H1 (cell line): ENCODE measurements around the gene GMCL2. TPM values are rescaled to one million over a fixed set of nuclear protein-coding genes. Genes with fewer than 3 reads are reported as not detected.
A peak's percentile ranks its signal among the peaks of the same experiment; 100 is the strongest.

ENCODE experiments used
- CTCF ChIA-PET: fragments of 300-600 bp; sonication (Branson Sonifier 250); formaldehyde crosslinking; loops from one replicate; lab custom pipeline; 2021; ENCODE audit not compliant: partially characterized antibody; lab: Charles Lee
- POLR2A ChIA-PET: fragments of 300-600 bp; sonication (Branson Sonifier 250); formaldehyde crosslinking; loops from one replicate; lab custom pipeline; 2021; ENCODE audit warnings: inconsistent platforms; ENCODE audit not compliant: partially characterized antibody; lab: Charles Lee
- DNase-seq, 2 experiments: peaks; one replicate each; pipeline versions ENCODE4 v3.0.0 to v3.0.0-alpha.2; 2010 to 2022; ENCODE audit warnings: low spot score in 2 of 2, low read depth in 1 of 2, mixed read lengths in 1 of 2
- FAIRE-seq: peaks from 2 replicates; lab custom pipeline; 2011; peaks lifted over from hg19 to GRCh38; lab: Jason Lieb, UNC
- H2AFZ ChIP-seq: 2 replicates; pipeline ENCODE4 v1.8.1; 2012; ENCODE audit warnings: low read length, inconsistent platforms
- H2AK5ac ChIP-seq: 2 replicates; pipeline ENCODE4 v1.6.1; 2013; ENCODE audit warnings: low read depth, low read length
- H2BK120ac ChIP-seq: replicated peaks from 2 replicates; pipeline ENCODE3; 2013; ENCODE audit warnings: low read depth, low read length, inconsistent platforms
- H2BK12ac ChIP-seq: 2 replicates; pipeline ENCODE4 v1.6.1; 2013; ENCODE audit warnings: low read depth, low read length
- H2BK15ac ChIP-seq: 2 replicates; pipeline ENCODE4 v1.6.1; 2013; ENCODE audit warnings: low read length
- H2BK20ac ChIP-seq: 2 replicates; pipeline ENCODE4 v1.6.1; 2013; ENCODE audit warnings: low read length
- H2BK5ac ChIP-seq: 2 replicates; pipeline ENCODE4 v1.6.1; 2013; ENCODE audit warnings: low read depth, low read length
- H3K14ac ChIP-seq: 2 replicates; pipeline ENCODE4 v1.6.1; 2013; ENCODE audit warnings: inconsistent platforms; ENCODE audit not compliant: insufficient read length
- H3K18ac ChIP-seq: 2 replicates; pipeline ENCODE4 v1.6.1; 2013; ENCODE audit warnings: low read length; ENCODE audit errors: extremely low read depth
- H3K23ac ChIP-seq: 2 replicates; pipeline ENCODE4 v1.6.1; 2013; ENCODE audit warnings: inconsistent platforms; ENCODE audit not compliant: insufficient read length
- H3K23me2 ChIP-seq: 2 replicates; pipeline ENCODE4 v1.6.1; 2013; ENCODE audit warnings: low read depth, low read length
- H3K27ac ChIP-seq: 2 replicates; pipeline ENCODE4 v1.6.1; 2011; ENCODE audit warnings: low read depth, low read length, inconsistent platforms
- H3K27me3 ChIP-seq, 4 experiments: replicated peaks in 1 of 4; 1 replicate in 1 of 4; 2 replicates in 3 of 4; pipeline versions ENCODE4 v1.6.1 to v1.8.1; 2011 to 2013; ENCODE audit warnings: low read length in 3 of 4, mild to moderate bottlenecking in 3 of 4, inconsistent platforms in 2 of 4, mixed read lengths in 2 of 4, moderate library complexity in 1 of 4; ENCODE audit not compliant: control insufficient read depth in 3 of 4, insufficient read depth in 3 of 4; ENCODE audit errors: extremely low read depth in 1 of 4
- H3K36me3 ChIP-seq, 4 experiments: 2 replicates each; pipeline versions ENCODE4 v1.6.1 to v1.8.1; 2011 to 2013; ENCODE audit warnings: mild to moderate bottlenecking in 4 of 4, low read length in 3 of 4, moderate library complexity in 2 of 4, control low read depth in 1 of 4, inconsistent platforms in 1 of 4; ENCODE audit not compliant: insufficient read depth in 4 of 4, control insufficient read depth in 2 of 4
- H3K4ac ChIP-seq: replicated peaks from 2 replicates; pipeline ENCODE3; 2013; ENCODE audit warnings: low read length, low read depth, mixed read lengths, inconsistent platforms; ENCODE audit not compliant: insufficient read length
- H3K4me1 ChIP-seq, 4 experiments: replicated peaks in 1 of 4; 1 replicate in 1 of 4; 2 replicates in 3 of 4; pipeline versions ENCODE4 v1.6.1 to v1.8.1; 2011 to 2013; ENCODE audit warnings: low read length in 3 of 4, inconsistent platforms in 2 of 4, mixed read lengths in 1 of 4; ENCODE audit not compliant: insufficient read depth in 4 of 4, control insufficient read depth in 3 of 4
- H3K4me2 ChIP-seq, 2 experiments: 2 replicates each; pipeline versions ENCODE4 v1.6.1 to v1.8.1; 2011 to 2013; ENCODE audit warnings: low read depth in 2 of 2, low read length in 2 of 2, control low read depth in 1 of 2, inconsistent platforms in 1 of 2, mild to moderate bottlenecking in 1 of 2; ENCODE audit not compliant: insufficient read depth in 1 of 2
- H3K4me3 ChIP-seq, 4 experiments: fragments of 200-600, 300-600 bp in 1 of 4; sonication (generic), shearing (Covaris generic), sonication (Bioruptor Twin) in 1 of 4; 2 replicates each; pipeline versions ENCODE4 v1.5.1 to v1.8.1; 2011 to 2016; ENCODE audit warnings: low read length in 4 of 4, low read depth in 3 of 4, control low read depth in 2 of 4, inconsistent platforms in 2 of 4, mild to moderate bottlenecking in 2 of 4, mixed read lengths in 1 of 4, moderate library complexity in 1 of 4; ENCODE audit not compliant: insufficient read depth in 2 of 4; ENCODE audit errors: extremely low read depth in 1 of 4
- H3K56ac ChIP-seq: replicated peaks from 2 replicates; pipeline ENCODE3; 2013; ENCODE audit warnings: low read depth, mild to moderate bottlenecking, mixed read lengths, low read length, inconsistent platforms; ENCODE audit not compliant: insufficient read length
- H3K79me1 ChIP-seq: 2 replicates; pipeline ENCODE4 v1.6.1; 2013; ENCODE audit warnings: low read depth, low read length, control low read depth
- H3K79me2 ChIP-seq, 2 experiments: 2 replicates each; pipeline versions ENCODE4 v1.6.1 to v1.8.1; 2012 to 2013; ENCODE audit warnings: low read length in 2 of 2, mild to moderate bottlenecking in 2 of 2, inconsistent platforms in 1 of 2; ENCODE audit not compliant: insufficient read depth in 2 of 2, control insufficient read depth in 1 of 2
- H3K9ac ChIP-seq, 4 experiments: replicated peaks in 1 of 4; 1 replicate in 1 of 4; 2 replicates in 3 of 4; pipeline versions ENCODE4 v1.6.1 to v1.8.1; 2011 to 2013; ENCODE audit warnings: low read depth in 3 of 4, low read length in 3 of 4, control low read depth in 2 of 4, mild to moderate bottlenecking in 2 of 4, moderate library complexity in 2 of 4, inconsistent platforms in 1 of 4; ENCODE audit errors: extremely low read depth in 1 of 4
- H3K9me3 ChIP-seq, 2 experiments: 2 replicates each; pipeline versions ENCODE4 v1.6.1 to v1.8.1; 2012 to 2013; ENCODE audit warnings: mild to moderate bottlenecking in 2 of 2, moderate library complexity in 2 of 2, control low read depth in 1 of 2, inconsistent platforms in 1 of 2, low read depth in 1 of 2, low read length in 1 of 2, mixed read lengths in 1 of 2; ENCODE audit not compliant: insufficient read depth in 2 of 2
- H4K20me1 ChIP-seq, 2 experiments: replicated peaks in 1 of 2; 2 replicates each; pipeline versions ENCODE3 to v1.8.1; 2011 to 2013; ENCODE audit warnings: inconsistent platforms in 2 of 2, low read length in 2 of 2, mild to moderate bottlenecking in 1 of 2; ENCODE audit not compliant: insufficient read depth in 2 of 2, control insufficient read depth in 1 of 2
- H4K5ac ChIP-seq: 2 replicates; pipeline ENCODE4 v1.6.1; 2013; ENCODE audit warnings: low read length, low read depth, mixed read lengths, inconsistent platforms; ENCODE audit not compliant: insufficient read length
- H4K8ac ChIP-seq: 2 replicates; pipeline ENCODE4 v1.8.0; 2013; ENCODE audit warnings: mild to moderate bottlenecking, moderate library complexity, low read length, inconsistent platforms; ENCODE audit not compliant: insufficient read depth; ENCODE audit errors: extremely low read depth
- H4K91ac ChIP-seq: replicated peaks from 2 replicates; pipeline ENCODE3; 2013; ENCODE audit warnings: low read length, mixed read lengths, inconsistent platforms; ENCODE audit not compliant: insufficient read length
- CBX5 ChIP-seq: fragments of 300-800, 300-1000 bp; sonication (generic); IDR thresholded peaks from 2 replicates; pipeline ENCODE4 v1.7.1; 2016; ENCODE audit warnings: antibody characterized with exemption, low read length, low read depth
- POLR2A ChIP-seq, 2 experiments: IDR thresholded peaks; 1 replicate in 1 of 2; 2 replicates in 1 of 2; pipeline ENCODE4 v1.6.1; 2011; ENCODE audit warnings: low read depth in 2 of 2, low read length in 2 of 2, mild to moderate bottlenecking in 2 of 2; ENCODE audit errors: control extremely low read depth in 1 of 2
- POLR2AphosphoS5 ChIP-seq: IDR thresholded peaks from 2 replicates; pipeline ENCODE4 v1.6.1; 2011; ENCODE audit warnings: low read depth, low read length
- RAD21 ChIP-seq, 2 experiments: IDR thresholded peaks in 1 of 2; conservative IDR thresholded peaks in 1 of 2; 2 replicates each; pipeline ENCODE4 v1.6.1; 2011; ENCODE audit warnings: low read depth in 2 of 2, low read length in 2 of 2, improper control_type of control experiment in 1 of 2, inconsistent platforms in 1 of 2, mild to moderate bottlenecking in 1 of 2, moderate library complexity in 1 of 2
- WGBS, 2 experiments: shearing (Covaris generic) in 1 of 2; methylation state at CpG; one replicate each; pipeline versions ENCODE4 v1.1.6 to v1.1.7; 2013 to 2015; ENCODE audit warnings: low lambda C conversion rate in 2 of 2, mixed read lengths in 2 of 2, inconsistent platforms in 1 of 2, low coverage in 1 of 2, missing lambda C conversion rate in 1 of 2; ENCODE audit not compliant: insufficient replicate concordance in 2 of 2, insufficient coverage in 1 of 2, insufficient read length in 1 of 2; ENCODE audit errors: extremely low coverage in 1 of 2, missing lambda C conversion rate in 1 of 2; 5-methylcytosine and 5-hydroxymethylcytosine counted together
- polyA plus RNA-seq, 7 experiments: library from polyadenylated mRNA; depleted of rRNA in 3 of 7; stranded (reverse) in 5 of 7; unstranded in 2 of 7; fragments of >200 nt in 5 of 7; fragments of 200-250 nt in 2 of 7; gene quantifications; 1 replicate in 5 of 7; 2 replicates in 1 of 7; 4 replicates in 1 of 7; pipeline versions ENCODE4 v1.2.1 to v1.2.3, GENCODE V29; 2011 to 2013; ENCODE audit warnings: missing spikeins in 2 of 7, mixed read lengths in 2 of 7
- total RNA-seq: library from RNA; stranded (reverse); fragmentation: NEBNext Ultra II Directional; extraction: Animal tissue kit (Norgen Biotek cat#: 25700); gene quantifications from 2 replicates; pipeline ENCODE4 v1.2.1, GENCODE V29; 2021
- TF ChIP-seq, protein P1 (sequence below), 3 experiments: IDR thresholded peaks; 1 replicate in 2 of 3; 2 replicates in 1 of 3; pipeline versions ENCODE4 v1.5.1 to v1.6.1; 2011; ENCODE audit warnings: low read length in 3 of 3, mild to moderate bottlenecking in 3 of 3, inconsistent platforms in 2 of 3, low read depth in 1 of 3, moderate library complexity in 1 of 3; ENCODE audit not compliant: insufficient read depth in 1 of 3; ENCODE audit errors: control extremely low read depth in 1 of 3

GMCL2 gene
- total and polyA plus RNA-seq, 2 of the 8 experiments (the other 6 are each of a cell fraction or from before 2014, with no cell fraction given) = 0.13 TPM; not detected in 1

DNA sequence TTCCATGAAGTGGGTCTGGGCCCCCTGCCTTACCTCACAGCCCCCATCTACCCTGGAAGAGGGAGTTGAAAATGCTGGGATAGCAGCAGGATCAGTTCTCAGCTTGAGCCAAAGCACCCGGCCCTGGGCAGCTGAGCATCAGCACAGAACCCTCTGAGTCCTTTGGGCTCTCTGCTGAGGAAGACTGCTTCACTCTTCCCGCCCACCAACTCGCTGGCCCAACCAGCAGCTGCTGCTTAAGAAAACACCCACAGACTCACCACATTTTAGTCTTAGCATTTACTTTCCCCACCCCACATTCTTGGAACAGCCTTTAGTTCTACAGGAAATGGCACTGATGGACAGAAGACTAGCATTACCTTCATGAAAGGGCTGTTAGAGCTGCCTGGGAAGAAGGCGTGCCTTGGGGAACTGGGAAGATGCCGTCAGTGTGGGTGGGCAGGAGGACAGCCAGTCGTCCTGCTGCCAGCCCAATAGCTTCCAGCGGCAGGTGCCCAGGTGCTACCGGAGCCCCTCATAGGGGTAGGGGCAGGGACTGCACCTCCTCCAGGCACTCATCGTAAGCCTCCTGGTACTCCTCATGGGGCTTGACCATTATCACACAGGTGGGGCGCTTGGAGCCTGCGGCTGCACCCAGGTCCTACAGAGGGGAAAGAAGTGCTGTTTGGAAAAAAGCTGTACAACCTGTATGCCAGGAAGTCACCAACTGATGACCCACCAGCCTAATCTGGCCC is 37.8 kb downstream of the GMCL2 start:
- no peak overlapping the region for H2BK120ac ChIP-seq
- ChIA-PET POLR2A (interaction anchor here (0.8 to 40.7 kb wide), 20 partner anchors 7 to 74 kb away, joined by 3 to 1250 read pairs (median 6); partner anchors contain the start of genes HNRNPAB, N4BP3 and RMND5B), CTCF (interaction anchor here (0.6 to 24.6 kb wide), 14 partner anchors 8 to 71 kb away, joined by 3 to 515 read pairs (median 6); no protein-coding TSS in a partner anchor)
- peaks cover 44 to 61% (median 49%) of the 10 kb centered on the region in 4 experiments for H3K36me3 ChIP-seq
- no peak overlapping the region for H3K4ac ChIP-seq
- peaks cover 6% of the 10 kb centered on the region; the same call in 1 of the 2 replicates for H3K23me2 ChIP-seq
- H2BK5ac ChIP-seq = no peak overlapping the region
- H2AFZ ChIP-seq = no peak overlapping the region
- H2BK12ac ChIP-seq = no peak overlapping the region
- peaks cover 18% of the 10 kb centered on the region in 2 experiments for H4K20me1 ChIP-seq
- no peak overlapping the region for H4K5ac ChIP-seq
- no peak overlapping the region for H3K14ac ChIP-seq
- FAIRE-seq (no peak), DNase-seq (no peak)
- H3K79me2 ChIP-seq = peaks cover 0 to 12% of the 10 kb centered on the region in 2 experiments; a peak in 2 of 4 replicates
- peaks cover 6% of the 10 kb centered on the region for H3K79me1 ChIP-seq
- no peak overlapping the region for H3K9ac ChIP-seq
- H4K91ac ChIP-seq = no peak overlapping the region
- WGBS, 2 experiments = 90% methylated on average over 11 of the region's 11 CpGs; no CpG with 5 or more reads in 1 of the 2 experiments
- no peak overlapping the region for H3K56ac ChIP-seq
- peaks cover 0 to 4% (median 2%) of the 10 kb centered on the region in 4 experiments; a peak in 5 of 7 replicates for H3K4me1 ChIP-seq
- no peak overlapping the region for H3K18ac ChIP-seq
- H3K4me2 ChIP-seq = no peak overlapping the region
- H3K23ac ChIP-seq = no peak overlapping the region
- no peaks in the 10 kb centered on the region for H3K9me3 ChIP-seq
- H2BK15ac ChIP-seq = no peak overlapping the region
- no peak overlapping the region for H2BK20ac ChIP-seq
- no peak overlapping the region for H4K8ac ChIP-seq
- no peak overlapping the region for H2AK5ac ChIP-seq
- no peaks in the 10 kb centered on the region for H3K27me3 ChIP-seq
- H3K27ac ChIP-seq = no peak overlapping the region
- no peak overlapping the region for H3K4me3 ChIP-seq
- TF ChIP-seq RAD21 (IDR thresholded peaks at IDR 0.05 in 1 of 2, conservative IDR thresholded peaks at IDR 0.05 in 1 of 2; ENCODE audit: low read depth in 2 of 2, low read length in 2 of 2) = peak; percentile 12 to 28; a peak in 2 of 4 replicates
- peak; percentile 35 for TF ChIP-seq POLR2AphosphoS5
- TF ChIP-seq, protein P1, sequence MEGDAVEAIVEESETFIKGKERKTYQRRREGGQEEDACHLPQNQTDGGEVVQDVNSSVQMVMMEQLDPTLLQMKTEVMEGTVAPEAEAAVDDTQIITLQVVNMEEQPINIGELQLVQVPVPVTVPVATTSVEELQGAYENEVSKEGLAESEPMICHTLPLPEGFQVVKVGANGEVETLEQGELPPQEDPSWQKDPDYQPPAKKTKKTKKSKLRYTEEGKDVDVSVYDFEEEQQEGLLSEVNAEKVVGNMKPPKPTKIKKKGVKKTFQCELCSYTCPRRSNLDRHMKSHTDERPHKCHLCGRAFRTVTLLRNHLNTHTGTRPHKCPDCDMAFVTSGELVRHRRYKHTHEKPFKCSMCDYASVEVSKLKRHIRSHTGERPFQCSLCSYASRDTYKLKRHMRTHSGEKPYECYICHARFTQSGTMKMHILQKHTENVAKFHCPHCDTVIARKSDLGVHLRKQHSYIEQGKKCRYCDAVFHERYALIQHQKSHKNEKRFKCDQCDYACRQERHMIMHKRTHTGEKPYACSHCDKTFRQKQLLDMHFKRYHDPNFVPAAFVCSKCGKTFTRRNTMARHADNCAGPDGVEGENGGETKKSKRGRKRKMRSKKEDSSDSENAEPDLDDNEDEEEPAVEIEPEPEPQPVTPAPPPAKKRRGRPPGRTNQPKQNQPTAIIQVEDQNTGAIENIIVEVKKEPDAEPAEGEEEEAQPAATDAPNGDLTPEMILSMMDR (IDR thresholded peaks at IDR 0.05; ENCODE audit: control extremely low read depth in 1 of 3, insufficient read depth in 1 of 3, low read depth in 1 of 3, low read length in 3 of 3) = peak in 1 of 3 experiments; percentile 36; a peak in 1 of 4 replicates
- peak in 1 of 2 experiments; percentile 71; a peak in 2 of 3 replicates for TF ChIP-seq POLR2A (IDR thresholded peaks at IDR 0.05; ENCODE audit: control extremely low read depth in 1 of 2, low read depth in 2 of 2, low read length in 2 of 2)
- no peak for TF ChIP-seq CBX5
